NK-92 (cell line): ENCODE data around the gene OR10J1.
"Not testable (repeated sequence)": the region's sequence is repeated elsewhere in the genome, so short reads cannot be mapped to it uniquely, and the experiment has no call there.

ENCODE experiments used
- DNase-seq: peaks from one replicate; lab custom pipeline; 2025; ENCODE audit not compliant: unreplicated experiment; lab: John Stamatoyannopoulos, UW

Gene OR10J1, protein sequence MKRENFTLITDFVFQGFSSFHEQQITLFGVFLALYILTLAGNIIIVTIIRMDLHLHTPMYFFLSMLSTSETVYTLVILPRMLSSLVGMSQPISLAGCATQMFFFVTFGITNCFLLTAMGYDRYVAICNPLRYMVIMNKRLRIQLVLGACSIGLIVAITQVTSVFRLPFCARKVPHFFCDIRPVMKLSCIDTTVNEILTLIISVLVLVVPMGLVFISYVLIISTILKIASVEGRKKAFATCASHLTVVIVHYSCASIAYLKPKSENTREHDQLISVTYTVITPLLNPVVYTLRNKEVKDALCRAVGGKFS

GRCh38 chr1:159439422-159439821 is at the start of gene OR10J1:
Gene OR10J1, plus strand, starts transcription at chr1:159439722. Its CDS starts 70 bp downstream, at chr1:159439792.
- DNase-seq, result no peak

- DNase-seq, result no peak
Observed at GRCh38 chr1:159406821-159407220, 32.7 kb upstream of the OR10J1 start.

DNA sequence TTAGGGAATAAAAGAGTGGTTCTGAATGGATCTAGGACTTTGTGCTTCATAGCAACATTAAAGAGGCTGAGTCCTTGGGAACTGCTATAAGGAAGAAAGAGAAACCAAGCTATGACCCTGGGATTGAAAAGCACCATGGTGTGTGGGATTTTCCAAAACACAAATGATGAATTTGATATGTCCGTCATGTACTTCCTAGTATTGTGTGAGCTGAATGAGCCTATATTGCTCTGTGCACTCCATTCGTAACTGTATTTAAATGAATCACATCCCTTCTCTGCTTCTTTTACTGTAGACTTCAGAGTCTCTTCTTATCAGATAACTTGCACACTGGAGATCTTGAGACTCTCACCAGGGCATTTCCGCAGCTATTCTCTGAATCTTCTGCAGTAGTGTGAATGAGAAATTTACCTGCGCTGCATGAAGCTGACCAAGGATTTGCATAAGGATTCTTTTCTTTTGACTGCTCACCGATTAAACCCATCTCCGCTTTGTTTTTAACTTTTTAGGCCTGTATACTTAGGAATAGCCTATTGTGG is 30.6 kb upstream of the OR10J1 start:
- no peak for DNase-seq

DNA sequence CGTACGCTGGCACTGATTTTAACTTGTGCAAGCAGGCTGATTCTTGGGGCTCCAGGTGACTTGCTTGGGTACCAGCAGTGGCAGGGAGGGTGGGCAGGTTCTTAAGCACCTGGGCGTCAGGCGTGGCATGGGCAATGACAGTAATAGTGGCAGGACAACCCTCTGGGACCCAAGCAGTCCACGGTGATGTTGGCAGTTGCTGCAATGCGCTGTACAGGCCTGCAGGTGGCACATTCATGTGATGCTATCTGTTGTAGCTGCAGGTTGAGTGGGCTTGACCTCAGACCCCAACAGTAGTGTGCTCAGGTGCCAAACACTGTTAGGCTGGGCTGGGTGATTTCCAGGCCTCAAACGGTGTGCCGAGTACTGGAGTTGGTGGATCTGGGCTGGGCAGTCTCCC is 17.7 kb upstream of the OR10J1 start:
- no peak for DNase-seq

- no peak for DNase-seq
Observed at GRCh38 chr1:159428536-159428935, 11.0 kb upstream of the OR10J1 start.

- DNase-seq, result no peak
Observed at GRCh38 chr1:159429074-159429861, 10.3 kb upstream of the OR10J1 start.

- DNase-seq, result no peak
Observed at GRCh38 chr1:159430985-159431384, 8.5 kb upstream of the OR10J1 start.

- DNase-seq, result no peak
Observed at GRCh38 chr1:159431904-159432303, 7.6 kb upstream of the OR10J1 start, which contains the start of gene OR10J4. Gene OR10J4, plus strand, starts transcription at chr1:159432204.

DNA sequence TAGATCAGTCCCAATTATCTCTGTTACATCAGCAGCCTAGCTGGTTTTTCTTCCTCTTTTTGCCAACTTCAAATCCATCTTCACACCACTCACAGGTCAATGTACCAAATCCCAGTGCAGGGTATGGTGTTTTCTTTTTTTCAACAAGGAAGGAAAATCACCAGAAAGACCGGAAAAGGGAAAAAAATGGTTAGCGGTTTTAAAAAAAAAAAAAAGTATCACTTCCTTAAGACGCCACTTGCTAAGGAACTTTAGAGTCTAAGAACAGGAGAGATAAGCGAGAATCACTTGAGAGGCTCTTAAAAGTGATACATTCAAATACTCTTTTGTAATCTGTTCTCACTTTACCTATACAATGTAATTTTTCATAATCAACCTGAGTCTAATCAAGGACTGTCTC is 3.1 kb upstream of the OR10J1 start:
- DNase-seq, result no peak

GRCh38 chr1:159441360-159441759 is 1.8 kb downstream of the OR10J1 start:
- DNase-seq, result no peak

DNA sequence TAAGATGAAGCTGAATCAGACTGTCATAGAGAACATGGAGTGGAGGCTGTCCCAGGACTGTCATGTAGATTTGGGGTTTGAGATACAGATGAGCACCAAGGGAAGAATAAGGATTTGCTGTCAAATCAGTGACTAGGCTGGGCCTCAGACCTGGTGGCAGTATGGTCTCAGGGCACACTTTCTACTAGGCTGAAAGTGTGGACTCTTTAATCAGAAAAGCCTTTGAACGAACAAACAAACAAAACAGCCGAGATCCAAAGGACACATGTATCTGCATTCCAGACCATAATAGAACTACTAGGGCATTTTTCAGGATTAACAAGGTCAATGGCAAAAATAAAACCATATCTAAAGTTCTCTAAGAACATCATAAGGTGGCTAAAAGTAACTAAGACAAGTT is 2.9 kb downstream of the OR10J1 start:
- DNase-seq, result no peak

GRCh38 chr1:159443066-159443750 is 3.7 kb downstream of the OR10J1 start:
- no peak for DNase-seq

DNA sequence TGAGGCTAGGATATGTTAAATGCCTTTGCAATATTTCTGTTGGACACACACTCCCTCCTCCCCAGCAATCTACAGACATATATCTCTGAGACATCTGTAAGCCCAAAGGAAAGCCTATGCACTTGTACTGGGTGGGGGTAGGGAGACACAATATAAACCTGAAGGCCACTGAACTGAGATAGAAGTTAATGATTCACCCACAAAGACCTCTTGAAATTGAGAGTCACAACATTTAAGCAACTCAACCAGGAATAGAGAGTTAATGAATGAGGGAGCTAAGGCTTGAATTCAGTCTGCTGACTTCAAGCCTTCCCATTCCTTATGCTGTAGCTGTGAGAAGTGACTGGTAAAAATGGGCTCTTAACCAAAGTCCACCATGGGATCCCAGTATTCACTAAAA is 5.0 kb downstream of the OR10J1 start:
- DNase-seq, result no peak

DNA sequence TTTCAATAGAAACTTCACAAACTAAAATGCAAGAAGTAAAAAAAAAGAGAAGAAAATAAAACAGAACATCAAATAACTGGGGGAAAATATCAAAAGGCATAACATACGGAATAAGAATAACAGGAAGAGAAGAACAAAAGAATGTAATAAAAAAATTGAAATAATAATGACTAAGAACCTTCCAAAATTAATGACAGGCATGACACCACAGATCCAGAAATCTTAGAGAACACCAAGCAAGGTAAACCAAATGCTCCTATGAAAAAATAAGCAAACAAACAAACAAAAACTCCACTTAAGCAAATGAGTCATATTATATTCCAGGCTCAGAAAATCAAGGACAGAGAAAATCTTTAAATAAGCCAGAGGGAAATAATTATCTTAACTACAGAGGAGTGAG is 8.7 kb downstream of the OR10J1 start:
- no peak for DNase-seq

DNA sequence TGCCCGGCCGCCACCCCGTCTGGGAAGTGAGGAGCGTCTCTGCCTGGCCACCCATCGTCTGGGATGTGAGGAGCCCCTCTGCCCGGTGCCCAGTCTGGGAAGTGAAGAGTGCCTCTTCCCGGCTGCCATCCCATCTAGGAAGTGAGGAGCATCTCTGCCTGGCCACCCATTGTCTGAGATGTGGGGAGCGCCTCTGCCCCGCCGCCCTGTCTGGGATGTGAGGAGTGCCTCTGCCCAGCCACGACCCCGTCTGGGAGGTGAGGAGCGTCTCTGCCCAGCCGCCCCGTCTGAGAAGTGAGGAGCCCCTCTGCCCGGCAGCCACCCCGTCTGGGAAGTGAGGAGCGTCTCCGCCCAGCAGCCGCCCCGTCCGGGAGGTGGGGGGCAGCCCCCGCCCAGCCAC is 10.1 kb downstream of the OR10J1 start:
- DNase-seq, result not testable (repeated sequence)

GRCh38 chr1:159459551-159459950 is 20.0 kb downstream of the OR10J1 start:
- no peak for DNase-seq

GRCh38 chr1:159465191-159465603 is 25.7 kb downstream of the OR10J1 start:
- no peak for DNase-seq

DNA sequence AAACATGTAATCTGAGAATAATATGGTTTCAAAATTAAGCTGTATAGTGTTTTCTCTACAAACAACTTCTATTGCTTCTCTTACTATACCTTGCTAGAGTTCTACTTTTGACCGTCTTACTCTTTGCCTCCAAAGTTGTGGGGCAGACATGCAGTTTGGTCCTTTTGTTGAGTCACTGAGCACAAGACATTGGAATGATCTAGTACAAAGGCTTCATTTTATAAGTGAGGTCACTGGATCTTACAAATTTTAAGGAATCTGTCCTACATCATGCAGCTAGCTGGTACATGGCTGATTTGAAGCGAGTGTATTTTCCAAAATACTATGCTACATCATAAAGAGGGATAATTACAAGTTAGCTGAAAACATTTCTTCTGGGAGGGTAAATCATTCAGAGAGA is 28.8 kb downstream of the OR10J1 start:
- no peak for DNase-seq

- DNase-seq, result no peak
Observed at GRCh38 chr1:159469921-159470533, 30.5 kb downstream of the OR10J1 start.

DNA sequence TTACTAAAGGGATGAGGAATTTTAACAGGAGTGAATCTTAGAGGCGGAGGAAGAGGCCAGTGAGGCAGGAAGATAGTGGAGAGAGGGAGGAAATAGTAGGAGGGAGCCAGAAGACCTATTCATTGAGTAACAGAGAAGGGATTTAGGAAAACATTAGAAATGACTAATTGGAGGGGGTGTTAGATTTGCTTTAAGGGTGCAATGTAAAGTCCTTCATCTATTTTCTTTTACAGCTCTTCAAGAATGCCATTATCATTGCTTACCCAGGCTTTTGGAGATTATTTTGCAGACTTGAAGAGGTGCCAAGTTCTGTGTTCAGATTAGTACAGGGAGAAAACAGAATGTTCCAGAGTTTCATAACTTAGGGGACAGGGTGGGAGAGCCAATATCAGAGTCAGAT is 33.8 kb downstream of the OR10J1 start:
- no peak for DNase-seq

DNA sequence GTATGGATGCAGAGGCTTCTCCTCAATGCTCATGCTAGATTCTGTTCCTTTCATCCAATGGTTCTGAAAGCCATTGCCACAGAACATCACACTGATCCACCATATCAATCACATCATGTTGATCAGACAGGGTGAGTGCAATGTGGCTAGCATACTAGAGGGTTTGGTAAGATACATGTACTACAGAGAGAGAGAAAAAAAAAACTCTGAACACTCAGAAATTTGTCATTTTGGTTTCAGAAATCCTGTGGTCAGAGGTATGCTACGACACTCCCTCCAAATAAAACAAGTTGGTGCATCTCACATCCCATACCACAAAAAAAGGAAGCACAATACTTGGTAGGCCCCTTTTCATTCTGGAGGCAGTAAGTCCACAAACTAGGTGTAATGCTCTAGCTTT is 35.4 kb downstream of the OR10J1 start:
- DNase-seq, result no peak
